SK-N-SH (cell line): ENCODE data around the gene RSRC1. TPM values are rescaled to one million over a fixed set of nuclear protein-coding genes. Genes with fewer than 3 reads are reported as not detected.

Experiments
- CTCF ChIA-PET: fragments of 300-600, 350-600 bp; formaldehyde crosslinking; extraction: SDS; loops from one replicate; lab custom pipeline; 2021; lab: Yijun Ruan, JAX
- POLR2A ChIA-PET: fragments of 350-600 bp; sonication (Branson Sonifier 250); formaldehyde crosslinking; extraction: SDS; loops from one replicate; lab custom pipeline; 2020; ENCODE audit warnings: antibody characterized with exemption, inconsistent platforms; lab: Yijun Ruan, JAX
- DNase-seq: peaks from one replicate; pipeline ENCODE4 v3.0.0; 2012
- H2AFZ ChIP-seq: fragments of 200-600 bp; sonication (generic); 2 replicates; pipeline ENCODE4 v1.8.1; 2016; ENCODE audit warnings: antibody characterized with exemption, mild to moderate bottlenecking, low read depth
- H3F3A ChIP-seq: fragments of 200-600 bp; sonication (generic); replicated peaks from 2 replicates; pipeline ENCODE3; 2016; ENCODE audit warnings: antibody characterized with exemption, mild to moderate bottlenecking; ENCODE audit not compliant: insufficient read depth
- H3K27ac ChIP-seq, 2 experiments: fragments of 200-500 bp in 1 of 2; fragments of 200-600 bp in 1 of 2; sonication (Bioruptor generic) in 1 of 2; sonication (generic), shearing (Covaris generic) in 1 of 2; 2 replicates each; pipeline versions ENCODE4 v1.5.1 to v1.6.1; 2014 to 2016; ENCODE audit warnings: low read depth in 2 of 2, inconsistent platforms in 1 of 2, low read length in 1 of 2, mild to moderate bottlenecking in 1 of 2, mixed read lengths in 1 of 2
- H3K27me3 ChIP-seq: fragments of 200-600 bp; sonication (generic), shearing (Covaris generic); 2 replicates; pipeline ENCODE4 v1.6.1; 2016; ENCODE audit warnings: mixed run types; ENCODE audit not compliant: insufficient read depth
- H3K36me3 ChIP-seq, 2 experiments: fragments of 200-500 bp in 1 of 2; fragments of 200-600 bp in 1 of 2; sonication (Bioruptor generic) in 1 of 2; sonication (generic) in 1 of 2; replicated peaks in 1 of 2; 2 replicates each; pipeline versions ENCODE3 to v1.5.1; 2014 to 2016; ENCODE audit warnings: low read length in 1 of 2, mild to moderate bottlenecking in 1 of 2; ENCODE audit not compliant: insufficient read depth in 2 of 2, control insufficient read depth in 1 of 2
- H3K4me1 ChIP-seq, 2 experiments: fragments of 200-500 bp in 1 of 2; fragments of 200-600 bp in 1 of 2; sonication (Bioruptor generic) in 1 of 2; sonication (generic), shearing (Covaris generic) in 1 of 2; 2 replicates each; pipeline versions ENCODE4 v1.5.1 to v1.6.1; 2014 to 2016; ENCODE audit warnings: low read depth in 1 of 2, low read length in 1 of 2, mixed run types in 1 of 2; ENCODE audit not compliant: insufficient read depth in 2 of 2, control insufficient read depth in 1 of 2
- H3K4me2 ChIP-seq: fragments of 200-600 bp; sonication (generic), shearing (Covaris generic); 2 replicates; pipeline ENCODE4 v1.6.1; 2017; ENCODE audit warnings: mixed run types
- H3K4me3 ChIP-seq, 2 experiments: fragments of 200-500 bp in 1 of 2; fragments of 200-600 bp in 1 of 2; sonication (Bioruptor generic) in 1 of 2; sonication (generic), shearing (Covaris generic) in 1 of 2; 2 replicates each; pipeline versions ENCODE4 v1.5.1 to v1.8.1; 2014 to 2016; ENCODE audit warnings: low read depth in 2 of 2, inconsistent platforms in 1 of 2, low read length in 1 of 2, mild to moderate bottlenecking in 1 of 2, mixed read lengths in 1 of 2, moderate library complexity in 1 of 2
- H3K79me2 ChIP-seq: fragments of 200-600 bp; sonication (generic); 2 replicates; pipeline ENCODE4 v1.8.1; 2017; ENCODE audit warnings: mild to moderate bottlenecking; ENCODE audit not compliant: insufficient read depth
- H3K9ac ChIP-seq: fragments of 200-600 bp; sonication (generic); 2 replicates; pipeline ENCODE4 v1.6.1; 2017; ENCODE audit warnings: mixed run types
- H3K9me2 ChIP-seq: fragments of 200-600 bp; sonication (generic); 2 replicates; pipeline ENCODE4 v1.6.1; 2017; ENCODE audit warnings: mixed run types
- H3K9me3 ChIP-seq: fragments of 200-600 bp; sonication (generic); 2 replicates; pipeline ENCODE4 v1.6.1; 2017; ENCODE audit warnings: mixed run types, mild to moderate bottlenecking, moderate library complexity
- H4K20me1 ChIP-seq: fragments of 200-600 bp; sonication (generic); 2 replicates; pipeline ENCODE4 v1.6.1; 2017; ENCODE audit warnings: mild to moderate bottlenecking, mixed run types; ENCODE audit not compliant: insufficient read depth
- CHD2 ChIP-seq: fragments of 150-350 bp; IDR thresholded peaks from 2 replicates; pipeline ENCODE4 v1.6.1; 2018; ENCODE audit warnings: low read length; ENCODE audit not compliant: partially characterized antibody
- CTCF ChIP-seq: fragments of 200-600 bp; sonication (generic); IDR thresholded peaks from 2 replicates; pipeline ENCODE4 v1.6.1; 2017; ENCODE audit warnings: antibody characterized with exemption, mild to moderate bottlenecking, moderate library complexity
- EP300 ChIP-seq, 2 experiments: IDR thresholded peaks; 2 replicates each; pipeline versions ENCODE4 v1.4.0 to v1.6.1; 2012; ENCODE audit warnings: borderline replicate concordance in 1 of 2, low read depth in 1 of 2, low read length in 1 of 2
- FOSL2 ChIP-seq: IDR thresholded peaks from 2 replicates; pipeline ENCODE4 v1.4.0; 2012; ENCODE audit warnings: low read depth, mild to moderate bottlenecking, moderate library complexity, borderline replicate concordance
- FOXJ3 ChIP-seq: sonication (generic); formaldehyde crosslinking; IDR thresholded peaks from 2 replicates; pipeline ENCODE4 v1.5.1; 2020; ENCODE audit warnings: mild to moderate bottlenecking, missing genetic modification reagents
- FOXM1 ChIP-seq: IDR thresholded peaks from 2 replicates; pipeline ENCODE4 v1.4.0; 2012; ENCODE audit warnings: low read depth, mild to moderate bottlenecking
- JUND ChIP-seq: IDR thresholded peaks from 2 replicates; pipeline ENCODE4 v1.4.0; 2012
- MAX ChIP-seq: IDR thresholded peaks from 2 replicates; pipeline ENCODE4 v1.4.0; 2012; ENCODE audit warnings: low read depth
- MEF2A ChIP-seq: IDR thresholded peaks from 2 replicates; pipeline ENCODE4 v1.4.0; 2012; ENCODE audit warnings: low read depth, borderline replicate concordance
- MXI1 ChIP-seq: IDR thresholded peaks from 2 replicates; pipeline ENCODE4 v1.6.1; 2012; ENCODE audit warnings: mild to moderate bottlenecking, low read depth, low read length, improper control_type of control experiment
- NFIC ChIP-seq: IDR thresholded peaks from 2 replicates; pipeline ENCODE4 v1.4.0; 2012; ENCODE audit warnings: borderline replicate concordance
- REST ChIP-seq: IDR thresholded peaks from 2 replicates; pipeline ENCODE4 v1.6.1; 2012; ENCODE audit warnings: mild to moderate bottlenecking, low read depth, low read length, moderate library complexity
- RFX5 ChIP-seq: IDR thresholded peaks from 2 replicates; pipeline ENCODE4 v1.6.1; 2012; ENCODE audit warnings: mild to moderate bottlenecking, improper control_type of control experiment, low read length
- RXRA ChIP-seq: IDR thresholded peaks from 2 replicates; pipeline ENCODE4 v1.4.0; 2012; ENCODE audit warnings: low read depth, mild to moderate bottlenecking, borderline replicate concordance
- SIN3A ChIP-seq: IDR thresholded peaks from 2 replicates; pipeline ENCODE4 v1.6.1; 2012; ENCODE audit warnings: low read depth, mild to moderate bottlenecking, low read length, moderate library complexity, borderline replicate concordance
- TAF1 ChIP-seq: IDR thresholded peaks from 2 replicates; pipeline ENCODE4 v1.6.1; 2012; ENCODE audit warnings: low read depth, mild to moderate bottlenecking, low read length, moderate library complexity, borderline replicate concordance
- TEAD4 ChIP-seq: IDR thresholded peaks from 2 replicates; pipeline ENCODE4 v1.4.0; 2012; ENCODE audit warnings: mild to moderate bottlenecking, borderline replicate concordance; ENCODE audit not compliant: insufficient read depth
- USF1 ChIP-seq: IDR thresholded peaks from 2 replicates; pipeline ENCODE4 v1.4.0; 2012; ENCODE audit warnings: low read depth, borderline replicate concordance
- YY1 ChIP-seq: IDR thresholded peaks from 2 replicates; pipeline ENCODE4 v1.4.0; 2012; ENCODE audit warnings: low read depth, mild to moderate bottlenecking
- ZBTB33 ChIP-seq: IDR thresholded peaks from 2 replicates; pipeline ENCODE4 v1.4.0; 2012; ENCODE audit warnings: low read depth, borderline replicate concordance
- whole genome bisulfite sequencing: methylation state at CpG from one replicate; pipeline ENCODE4 v1.1.6; 2017; ENCODE audit warnings: low lambda C conversion rate; 5-methylcytosine and 5-hydroxymethylcytosine counted together
- polyA plus RNA-seq, 3 experiments: library from polyadenylated mRNA; depleted of rRNA; stranded (reverse); fragments of >200 nt; gene quantifications; 2 replicates each; pipeline ENCODE4 v1.2.3, GENCODE V29; 2012

Gene RSRC1
- polyA plus RNA-seq, 1 of the 3 experiments (the other 2 are of a cell fraction): 4.5 TPM

- no peak overlapping the region for H3K27ac ChIP-seq
- H3K9me2 ChIP-seq: no peaks in the 10 kb centered on the region
- TF ChIP-seq JUND (no peak), FOSL2 (no peak), NFIC (no peak), YY1 (no peak), FOXM1 (no peak), MXI1 (no peak), CTCF (no peak), RFX5 (no peak), TAF1 (no peak), SIN3A (no peak), REST (no peak), FOXJ3 (CRISPR knock-in tag) (no peak), MAX (no peak), ZBTB33 (no peak), CHD2 (no peak), MEF2A (no peak), EP300 (IDR thresholded peaks at IDR 0.05; ENCODE audit: borderline replicate concordance in 1 of 2, low read depth in 1 of 2, low read length in 1 of 2) (no peak), TEAD4 (no peak), RXRA (no peak), USF1 (no peak)
- no peaks in the 10 kb centered on the region for H3K9me3 ChIP-seq
- POLR2A ChIA-PET: no interaction called here
- no peak for DNase-seq
- no peaks in the 10 kb centered on the region for H3K27me3 ChIP-seq
- H3K9ac ChIP-seq: no peak overlapping the region
- H3K36me3 ChIP-seq: no peaks in the 10 kb centered on the region
- H3K4me2 ChIP-seq: no peak overlapping the region
- H3F3A ChIP-seq: no peaks in the 10 kb centered on the region
- CTCF ChIA-PET: interaction anchor here (0.8 kb wide), 1 partner anchor 33 kb away, joined by 4 read pairs; no protein-coding TSS in a partner anchor
- H3K4me3 ChIP-seq: no peak overlapping the region
- H2AFZ ChIP-seq: no peak overlapping the region
- peaks cover 3 to 11% of the 10 kb centered on the region in 2 experiments; a peak in 2 of 4 replicates for H3K4me1 ChIP-seq
- 0 out of 2 replicates have a peak, but pooled peaks cover 4% of the 10 kb centered on the region for H3K79me2 ChIP-seq
- no peaks in the 10 kb centered on the region for H4K20me1 ChIP-seq
- WGBS: over 99% methylated on average over 8 of the region's 8 CpGs
Observed at GRCh38 chr3:158572766-158573060, 462.8 kb downstream of the RSRC1 start.
